ENCODE results near the gene AMN.

DNA sequence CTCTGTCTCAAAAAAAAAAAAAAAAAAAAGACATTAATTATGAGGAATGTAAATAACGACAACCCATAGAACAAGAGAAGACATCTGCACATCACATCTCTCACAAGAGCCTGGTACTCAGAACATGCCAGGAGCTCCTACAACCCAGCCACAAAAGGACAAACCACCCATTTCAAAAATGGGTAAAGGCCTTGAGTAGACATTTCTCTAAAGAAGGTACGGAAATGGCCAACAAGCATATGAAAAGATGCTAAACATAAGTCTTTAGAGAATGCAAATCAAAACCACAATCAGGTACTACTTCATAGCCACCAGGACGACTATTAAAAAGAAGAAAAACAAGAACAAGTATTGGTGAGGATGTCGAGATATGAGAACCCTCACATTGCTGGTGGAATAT is 13.3 kb downstream of the AMN start:
- TF ChIP-seq, protein P1, sequence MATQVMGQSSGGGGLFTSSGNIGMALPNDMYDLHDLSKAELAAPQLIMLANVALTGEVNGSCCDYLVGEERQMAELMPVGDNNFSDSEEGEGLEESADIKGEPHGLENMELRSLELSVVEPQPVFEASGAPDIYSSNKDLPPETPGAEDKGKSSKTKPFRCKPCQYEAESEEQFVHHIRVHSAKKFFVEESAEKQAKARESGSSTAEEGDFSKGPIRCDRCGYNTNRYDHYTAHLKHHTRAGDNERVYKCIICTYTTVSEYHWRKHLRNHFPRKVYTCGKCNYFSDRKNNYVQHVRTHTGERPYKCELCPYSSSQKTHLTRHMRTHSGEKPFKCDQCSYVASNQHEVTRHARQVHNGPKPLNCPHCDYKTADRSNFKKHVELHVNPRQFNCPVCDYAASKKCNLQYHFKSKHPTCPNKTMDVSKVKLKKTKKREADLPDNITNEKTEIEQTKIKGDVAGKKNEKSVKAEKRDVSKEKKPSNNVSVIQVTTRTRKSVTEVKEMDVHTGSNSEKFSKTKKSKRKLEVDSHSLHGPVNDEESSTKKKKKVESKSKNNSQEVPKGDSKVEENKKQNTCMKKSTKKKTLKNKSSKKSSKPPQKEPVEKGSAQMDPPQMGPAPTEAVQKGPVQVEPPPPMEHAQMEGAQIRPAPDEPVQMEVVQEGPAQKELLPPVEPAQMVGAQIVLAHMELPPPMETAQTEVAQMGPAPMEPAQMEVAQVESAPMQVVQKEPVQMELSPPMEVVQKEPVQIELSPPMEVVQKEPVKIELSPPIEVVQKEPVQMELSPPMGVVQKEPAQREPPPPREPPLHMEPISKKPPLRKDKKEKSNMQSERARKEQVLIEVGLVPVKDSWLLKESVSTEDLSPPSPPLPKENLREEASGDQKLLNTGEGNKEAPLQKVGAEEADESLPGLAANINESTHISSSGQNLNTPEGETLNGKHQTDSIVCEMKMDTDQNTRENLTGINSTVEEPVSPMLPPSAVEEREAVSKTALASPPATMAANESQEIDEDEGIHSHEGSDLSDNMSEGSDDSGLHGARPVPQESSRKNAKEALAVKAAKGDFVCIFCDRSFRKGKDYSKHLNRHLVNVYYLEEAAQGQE (IDR thresholded peaks at IDR 0.05; ENCODE audit: insufficient read depth in 1 of 2, low read depth in 2 of 2, low read length in 2 of 2) = no peak
- TF ChIP-seq SIN3A (IDR thresholded peaks at IDR 0.05; ENCODE audit: borderline replicate concordance, insufficient read depth, low read length) (no peak), POLR2AphosphoS5 (IDR thresholded peaks at IDR 0.05; ENCODE audit: low read depth, low read length) (no peak)

Data from PFSK-1 (cell line).